BJ (cell line): ENCODE data around the gene KRT82. TPM values are rescaled to one million over a fixed set of nuclear protein-coding genes. Genes with fewer than 3 reads are reported as not detected.

Source experiments
- CTCF ChIA-PET: fragments of 350-600 bp; formaldehyde crosslinking; extraction: SDS; loops from one replicate; lab custom pipeline; 2021; ENCODE audit warnings: antibody characterized with exemption, inconsistent platforms; lab: Yijun Ruan, JAX
- POLR2A ChIA-PET: fragments of 300-600 bp; sonication (Branson Sonifier 250); formaldehyde crosslinking; extraction: SDS; loops from one replicate; lab custom pipeline; 2021; ENCODE audit warnings: antibody characterized with exemption; lab: Charles Lee
- DNase-seq: peaks from one replicate; pipeline ENCODE4 v3.0.0-alpha.2; 2011; ENCODE audit warnings: low read depth
- H3K27me3 ChIP-seq: 2 replicates; pipeline ENCODE4 v1.6.0; 2011; ENCODE audit warnings: low read length; ENCODE audit not compliant: control insufficient read depth, insufficient read depth
- H3K36me3 ChIP-seq: 2 replicates; pipeline ENCODE4 v1.5.1; 2011; ENCODE audit warnings: low read length; ENCODE audit not compliant: control insufficient read depth, insufficient read depth
- H3K4me3 ChIP-seq: 2 replicates; pipeline ENCODE4 v1.5.1; 2011; ENCODE audit warnings: low read depth, mild to moderate bottlenecking, control low read depth, low read length
- CTCF ChIP-seq: IDR thresholded peaks from 2 replicates; pipeline ENCODE4 v1.5.1; 2011; ENCODE audit warnings: low read depth, mild to moderate bottlenecking, control low read depth, inconsistent platforms, low read length, moderate library complexity; ENCODE audit not compliant: insufficient read depth
- polyA plus RNA-seq: library from polyadenylated mRNA; depleted of rRNA; stranded (reverse); fragments of >200 nt; gene quantifications from 2 replicates; pipeline ENCODE4 v1.2.3, GENCODE V29; 2011

Gene KRT82
- polyA plus RNA-seq, 1 experiment: not detected

- DNase-seq: no peak
- no peak for TF ChIP-seq CTCF
- H3K27me3 ChIP-seq: peaks cover 17% of the 10 kb centered on the region
- ChIA-PET CTCF (interaction anchor here (0.8 to 3.9 kb wide), 7 partner anchors 9 to 598 kb away, joined by 3 to 23 read pairs (median 5); no protein-coding TSS in a partner anchor), POLR2A (no interaction called here)
- no peak overlapping the region for H3K4me3 ChIP-seq
- H3K36me3 ChIP-seq: no peaks in the 10 kb centered on the region
Measured at GRCh38 chr12:52383331-52383730, 22.8 kb downstream of the KRT82 start.

GRCh38 chr12:52382854-52383253, 23.3 kb downstream of the KRT82 start:
- no peaks in the 10 kb centered on the region for H3K36me3 ChIP-seq
- POLR2A ChIA-PET: no interaction called here
- TF ChIP-seq CTCF: no peak
- no peak overlapping the region for H3K4me3 ChIP-seq
- CTCF ChIA-PET: interaction anchor here (1.1 to 3.9 kb wide), 5 partner anchors 10 to 598 kb away, joined by 3 to 23 read pairs (median 7); no protein-coding TSS in a partner anchor
- H3K27me3 ChIP-seq: peaks cover 13% of the 10 kb centered on the region
- no peak for DNase-seq

- TF ChIP-seq CTCF: no peak
- DNase-seq: no peak
- Histone ChIP-seq H3K4me3 (no peak overlapping the region), H3K27me3 (peaks cover 13% of the 10 kb centered on the region), H3K36me3 (no peaks in the 10 kb centered on the region)
- ChIA-PET CTCF (interaction anchor here (0.6 to 4.7 kb wide), 10 partner anchors 8 to 600 kb away, joined by 3 to 18 read pairs (median 8); no protein-coding TSS in a partner anchor), POLR2A (no interaction called here)
Measured at GRCh38 chr12:52381206-52381605, 24.9 kb downstream of the KRT82 start.

- peak; percentile 64 for TF ChIP-seq CTCF
- Histone ChIP-seq H3K27me3 (peaks cover 9% of the 10 kb centered on the region), H3K36me3 (no peaks in the 10 kb centered on the region), H3K4me3 (no peak overlapping the region)
- CTCF ChIA-PET: interaction anchor here (0.8 to 4.7 kb wide), 14 partner anchors 11 to 501 kb away, joined by 3 to 18 read pairs (median 6); no protein-coding TSS in a partner anchor
- POLR2A ChIA-PET: no interaction called here
- no peak for DNase-seq
Measured at GRCh38 chr12:52380271-52380694, 25.9 kb downstream of the KRT82 start.

GRCh38 chr12:52379536-52379935, 26.6 kb downstream of the KRT82 start:
- no peak for TF ChIP-seq CTCF
- POLR2A ChIA-PET: no interaction called here
- Histone ChIP-seq H3K36me3 (no peaks in the 10 kb centered on the region), H3K27me3 (peaks cover 6% of the 10 kb centered on the region), H3K4me3 (no peak overlapping the region)
- no peak for DNase-seq
- CTCF ChIA-PET: interaction anchor here (1.0 to 4.7 kb wide), 11 partner anchors 10 to 502 kb away, joined by 3 to 18 read pairs (median 6); no protein-coding TSS in a partner anchor
